GM19193 (cell line): ENCODE results near the gene A4GALT.

Source experiments
- POLR2A ChIP-seq: IDR thresholded peaks from 4 replicates; pipeline ENCODE4 v1.6.1; 2011; ENCODE audit not compliant: insufficient read depth, insufficient read length; ENCODE audit errors: extremely low read depth

A4GALT gene

GRCh38 chr22:42649246-42650099 is 71.2 kb downstream of the A4GALT start, which contains the start of gene CYB5R3:
TSS of gene CYB5R3 (minus strand) at chr22:42649392. CDS start at chr22:42649315, 77 bp downstream.
- peak; percentile 68 for TF ChIP-seq POLR2A

GRCh38 chr22:42648368-42649245 is 72.1 kb downstream of the A4GALT start:
- TF ChIP-seq POLR2A: peak; percentile 42

DNA sequence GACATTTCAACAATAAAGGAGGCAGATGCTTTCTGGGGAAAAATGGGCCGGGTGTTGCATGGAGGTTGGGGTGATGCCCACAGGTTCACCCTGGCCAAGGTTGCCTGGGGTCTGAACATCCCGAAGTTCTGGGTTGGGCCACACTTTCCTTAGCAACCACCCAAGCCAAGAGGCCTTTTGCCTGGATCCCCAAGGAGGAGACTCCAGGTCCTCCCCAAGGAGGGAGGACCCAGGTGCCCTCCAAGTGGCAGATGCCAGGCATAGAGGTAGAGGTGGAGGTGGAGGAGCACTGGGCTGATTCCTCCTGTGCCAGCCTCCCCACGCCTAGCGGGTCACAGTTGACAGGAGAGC is 72.7 kb downstream of the A4GALT start:
- TF ChIP-seq POLR2A: no peak

GRCh38 chr22:42646569-42647525 is 73.8 kb downstream of the A4GALT start:
- no peak for TF ChIP-seq POLR2A

DNA sequence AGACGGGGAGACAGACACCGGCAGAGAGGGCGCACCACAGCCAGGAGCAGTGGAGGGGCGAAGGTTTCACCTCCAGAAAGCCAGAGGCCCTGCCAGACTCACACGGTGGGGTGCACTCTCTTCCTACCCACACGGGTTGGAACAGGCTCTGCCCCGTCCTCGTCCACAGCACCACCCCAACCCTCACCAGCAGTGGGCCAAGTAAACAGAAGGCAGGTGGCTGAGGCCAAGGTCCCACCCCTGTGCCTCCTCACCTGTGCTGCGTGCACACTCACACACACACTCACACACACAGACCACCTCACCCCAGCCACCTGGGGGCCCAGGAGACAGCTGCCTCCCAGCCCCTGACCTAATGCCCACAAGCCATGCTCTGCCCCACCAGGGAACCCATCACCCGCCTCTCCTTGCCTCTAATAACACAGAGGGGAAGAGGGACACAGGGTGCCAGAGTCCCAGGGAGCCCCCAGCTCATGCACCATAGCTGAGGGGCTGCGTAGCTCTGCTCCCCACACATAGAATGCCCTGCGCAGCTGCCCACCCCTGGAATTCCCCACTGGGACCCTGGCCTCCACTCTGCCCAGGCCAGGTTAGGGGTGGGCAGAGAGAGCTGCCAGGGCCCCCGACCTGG is 74.6 kb downstream of the A4GALT start:
- TF ChIP-seq POLR2A: no peak

- TF ChIP-seq POLR2A: no peak
Observed at GRCh38 chr22:42645341-42645937, 75.2 kb downstream of the A4GALT start.

- TF ChIP-seq POLR2A: no peak
Observed at GRCh38 chr22:42644422-42645340, 76.0 kb downstream of the A4GALT start.

GRCh38 chr22:42643634-42644421 is 76.8 kb downstream of the A4GALT start:
- TF ChIP-seq POLR2A: no peak

GRCh38 chr22:42642806-42643633 is 77.7 kb downstream of the A4GALT start:
- no peak for TF ChIP-seq POLR2A
